ENCODE data around the gene LPGAT1. TPM values are rescaled to one million over a fixed set of nuclear protein-coding genes. Genes with fewer than 3 reads are reported as not detected.

LPGAT1 gene
- total RNA-seq, 1 experiment from 2014 or later: 50.6 TPM

DNA sequence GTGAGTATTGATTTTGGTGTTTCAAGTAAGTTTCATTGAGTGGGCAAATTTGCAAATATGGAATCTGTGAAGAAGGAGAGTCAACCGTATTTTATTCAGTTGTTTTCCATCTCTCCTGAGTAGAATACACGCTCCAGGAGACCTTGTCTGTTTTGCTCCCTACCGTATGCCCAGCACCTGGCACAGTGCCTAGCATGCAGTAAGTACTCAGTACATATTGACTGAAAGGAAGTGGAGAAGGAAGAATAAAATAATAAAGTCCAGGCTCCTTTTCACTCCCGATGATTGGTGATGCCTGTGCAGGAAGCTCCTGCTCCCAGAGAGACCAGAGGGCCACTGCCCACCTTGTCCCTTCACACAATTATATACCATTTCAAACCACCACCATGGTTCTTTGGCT, 95.8 kb downstream of the LPGAT1 start (continued):
- TF ChIP-seq, protein P1, sequence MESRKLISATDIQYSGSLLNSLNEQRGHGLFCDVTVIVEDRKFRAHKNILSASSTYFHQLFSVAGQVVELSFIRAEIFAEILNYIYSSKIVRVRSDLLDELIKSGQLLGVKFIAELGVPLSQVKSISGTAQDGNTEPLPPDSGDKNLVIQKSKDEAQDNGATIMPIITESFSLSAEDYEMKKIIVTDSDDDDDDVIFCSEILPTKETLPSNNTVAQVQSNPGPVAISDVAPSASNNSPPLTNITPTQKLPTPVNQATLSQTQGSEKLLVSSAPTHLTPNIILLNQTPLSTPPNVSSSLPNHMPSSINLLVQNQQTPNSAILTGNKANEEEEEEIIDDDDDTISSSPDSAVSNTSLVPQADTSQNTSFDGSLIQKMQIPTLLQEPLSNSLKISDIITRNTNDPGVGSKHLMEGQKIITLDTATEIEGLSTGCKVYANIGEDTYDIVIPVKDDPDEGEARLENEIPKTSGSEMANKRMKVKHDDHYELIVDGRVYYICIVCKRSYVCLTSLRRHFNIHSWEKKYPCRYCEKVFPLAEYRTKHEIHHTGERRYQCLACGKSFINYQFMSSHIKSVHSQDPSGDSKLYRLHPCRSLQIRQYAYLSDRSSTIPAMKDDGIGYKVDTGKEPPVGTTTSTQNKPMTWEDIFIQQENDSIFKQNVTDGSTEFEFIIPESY (IDR thresholded peaks at IDR 0.05; ENCODE audit: extremely low read depth, insufficient replicate concordance, low read length): no peak
- TF ChIP-seq SRF (IDR thresholded peaks at IDR 0.05; ENCODE audit: low read depth): no peak
- TF ChIP-seq ZNF274 (IDR thresholded peaks at IDR 0.05; ENCODE audit: low read depth, low read length): no peak
- TF ChIP-seq, protein P2, sequence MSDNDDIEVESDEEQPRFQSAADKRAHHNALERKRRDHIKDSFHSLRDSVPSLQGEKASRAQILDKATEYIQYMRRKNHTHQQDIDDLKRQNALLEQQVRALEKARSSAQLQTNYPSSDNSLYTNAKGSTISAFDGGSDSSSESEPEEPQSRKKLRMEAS (IDR thresholded peaks at IDR 0.05): no peak
- no peak for TF ChIP-seq FOSL1 (IDR thresholded peaks at IDR 0.05; ENCODE audit: low read depth)
- no peak for TF ChIP-seq YY1 (IDR thresholded peaks at IDR 0.05; ENCODE audit: extremely low read depth, insufficient replicate concordance, low read depth, low read length)
- no peak for TF ChIP-seq RAD21 (IDR thresholded peaks at IDR 0.05; ENCODE audit: low read depth)
- TF ChIP-seq SIN3A (IDR thresholded peaks at IDR 0.05; ENCODE audit: low read depth): no peak
- no peak for TF ChIP-seq JUND (IDR thresholded peaks at IDR 0.05)

DNA sequence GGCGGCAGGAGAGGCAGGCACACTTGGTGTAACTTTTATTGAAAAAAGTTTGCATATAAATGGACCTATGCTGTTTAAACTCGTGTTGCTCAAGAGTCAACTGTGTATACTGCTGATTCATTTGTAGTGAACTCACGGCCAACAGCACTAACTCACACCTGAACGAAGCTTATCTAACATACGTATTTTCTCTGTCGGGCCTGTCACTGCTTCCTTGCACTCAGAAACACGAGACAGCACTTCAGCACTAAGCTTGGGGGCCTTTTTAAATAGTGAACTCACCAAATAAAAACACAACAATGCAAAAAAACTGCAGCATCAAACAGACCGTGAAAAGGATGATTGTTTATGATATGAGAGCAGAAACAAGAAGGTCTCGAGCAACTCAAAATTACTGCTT, 96.2 kb downstream of the LPGAT1 start:
- POLR2A ChIA-PET: no interaction called here
- no peaks in the 10 kb centered on the region for H3K9me3 ChIP-seq (ENCODE audit: control insufficient read depth in 1 of 2, insufficient read depth in 1 of 2, low read depth in 1 of 2, low read length in 2 of 2)
- no peak overlapping the region for H3K4me3 ChIP-seq (replicated peaks in 1 of 2; ENCODE audit: low read depth in 1 of 2, low read length in 2 of 2)
- H3K79me2 ChIP-seq (ENCODE audit: insufficient read depth, low read length): no peaks in the 10 kb centered on the region
- DNase-seq (ENCODE audit: low read depth, low spot score) (no peak), ATAC-seq (no peak)
- H3K9me2 ChIP-seq (ENCODE audit: insufficient read depth): no peaks in the 10 kb centered on the region
- H4K20me1 ChIP-seq (ENCODE audit: insufficient read depth): no peaks in the 10 kb centered on the region
- H3K27ac ChIP-seq (ENCODE audit: low read depth, low read length): peak overlapping the region; percentile 57
- RAD21 ChIA-PET (ENCODE audit: low non-redundant PET in 1 of 2, low total read pairs in 2 of 2, uncharacterized antibody in 2 of 2, unreplicated experiment in 2 of 2): no interaction called here
- no peaks in the 10 kb centered on the region for H3K36me3 ChIP-seq (ENCODE audit: control insufficient read depth in 1 of 2, insufficient read depth in 2 of 2, low read length in 2 of 2)
- CTCF ChIA-PET: no interaction called here
- no peak overlapping the region for H2AFZ ChIP-seq (ENCODE audit: low read depth, low read length, poor library complexity, severe bottlenecking)
- H3K9ac ChIP-seq (ENCODE audit: low read length): no peak overlapping the region
- TF ChIP-seq YY1 (IDR thresholded peaks at IDR 0.05; ENCODE audit: extremely low read depth, insufficient replicate concordance, low read depth, low read length): no peak
- TF ChIP-seq CEBPB (IDR thresholded peaks at IDR 0.05; ENCODE audit: low read depth): no peak
- no peak for TF ChIP-seq ELF1 (IDR thresholded peaks at IDR 0.05; ENCODE audit: borderline replicate concordance, low read depth)
- TF ChIP-seq, protein P3, sequence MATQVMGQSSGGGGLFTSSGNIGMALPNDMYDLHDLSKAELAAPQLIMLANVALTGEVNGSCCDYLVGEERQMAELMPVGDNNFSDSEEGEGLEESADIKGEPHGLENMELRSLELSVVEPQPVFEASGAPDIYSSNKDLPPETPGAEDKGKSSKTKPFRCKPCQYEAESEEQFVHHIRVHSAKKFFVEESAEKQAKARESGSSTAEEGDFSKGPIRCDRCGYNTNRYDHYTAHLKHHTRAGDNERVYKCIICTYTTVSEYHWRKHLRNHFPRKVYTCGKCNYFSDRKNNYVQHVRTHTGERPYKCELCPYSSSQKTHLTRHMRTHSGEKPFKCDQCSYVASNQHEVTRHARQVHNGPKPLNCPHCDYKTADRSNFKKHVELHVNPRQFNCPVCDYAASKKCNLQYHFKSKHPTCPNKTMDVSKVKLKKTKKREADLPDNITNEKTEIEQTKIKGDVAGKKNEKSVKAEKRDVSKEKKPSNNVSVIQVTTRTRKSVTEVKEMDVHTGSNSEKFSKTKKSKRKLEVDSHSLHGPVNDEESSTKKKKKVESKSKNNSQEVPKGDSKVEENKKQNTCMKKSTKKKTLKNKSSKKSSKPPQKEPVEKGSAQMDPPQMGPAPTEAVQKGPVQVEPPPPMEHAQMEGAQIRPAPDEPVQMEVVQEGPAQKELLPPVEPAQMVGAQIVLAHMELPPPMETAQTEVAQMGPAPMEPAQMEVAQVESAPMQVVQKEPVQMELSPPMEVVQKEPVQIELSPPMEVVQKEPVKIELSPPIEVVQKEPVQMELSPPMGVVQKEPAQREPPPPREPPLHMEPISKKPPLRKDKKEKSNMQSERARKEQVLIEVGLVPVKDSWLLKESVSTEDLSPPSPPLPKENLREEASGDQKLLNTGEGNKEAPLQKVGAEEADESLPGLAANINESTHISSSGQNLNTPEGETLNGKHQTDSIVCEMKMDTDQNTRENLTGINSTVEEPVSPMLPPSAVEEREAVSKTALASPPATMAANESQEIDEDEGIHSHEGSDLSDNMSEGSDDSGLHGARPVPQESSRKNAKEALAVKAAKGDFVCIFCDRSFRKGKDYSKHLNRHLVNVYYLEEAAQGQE (IDR thresholded peaks at IDR 0.05; ENCODE audit: low read depth): no peak
- peaks cover 2% of the 10 kb centered on the region; the same call in 1 of the 2 replicates for H3K27me3 ChIP-seq (ENCODE audit: insufficient read depth, low read length)
- intact Hi-C loops (cut with micrococcal nuclease): no loop called here
- H3K4me2 ChIP-seq (ENCODE audit: low read length): peak overlapping the region; percentile 79; the same call in 1 of the 2 replicates
- H3K4me1 ChIP-seq (ENCODE audit: control insufficient read depth in 1 of 2, insufficient read depth in 2 of 2, low read length in 2 of 2): peaks cover 44 to 48% of the 10 kb centered on the region in 2 experiments
- BruUV-seq (replicated peaks): no TSS peak

Data from HCT116 (cell line).